Activated CD8-positive, alpha-beta memory T cell treated with anti-CD3 and anti-CD28 coated beads for 1 hour (primary cell): ENCODE data around the gene EIF2B5.

Source experiments
- DNase-seq, 2 donors: peaks; one replicate each; pipeline ENCODE4 v3.0.0-alpha.2; 2020; ENCODE audit warnings: low read depth in 1 of 2; ENCODE audit errors: extremely low read depth in 1 of 2

EIF2B5 gene

DNA sequence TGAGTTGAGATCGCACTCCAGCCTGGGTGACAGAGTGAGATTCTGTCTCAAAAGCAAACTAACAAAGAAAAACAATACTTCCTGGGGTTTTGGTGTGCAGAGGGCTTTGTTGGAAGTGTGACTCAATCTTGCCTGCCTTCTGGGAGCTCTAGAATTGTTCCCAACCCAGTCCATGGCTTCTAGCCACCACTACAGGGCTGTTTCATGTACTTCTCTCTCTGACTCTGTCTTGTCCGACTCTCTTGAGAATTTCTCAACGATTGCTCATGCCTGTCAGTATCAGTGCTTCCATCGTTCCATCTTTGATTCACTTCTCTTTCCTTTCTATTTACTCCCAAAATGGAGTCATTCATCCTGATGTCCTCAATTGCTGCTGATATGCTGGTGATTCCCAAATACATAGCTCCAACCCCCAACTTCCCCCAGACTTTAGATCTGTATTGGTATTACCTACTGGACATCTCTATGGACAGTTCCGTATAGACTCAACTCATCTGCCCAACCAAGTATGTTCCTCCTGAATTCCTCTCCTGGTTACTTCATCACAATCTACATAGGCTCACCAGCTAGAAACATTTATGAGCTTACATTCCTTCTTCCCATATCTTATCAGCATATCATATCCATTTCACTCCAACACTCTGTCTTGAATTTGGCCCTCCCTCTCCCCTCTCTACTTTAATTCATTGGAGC lies 37.7 kb downstream of the EIF2B5 start:
- DNase-seq = no peak

DNA sequence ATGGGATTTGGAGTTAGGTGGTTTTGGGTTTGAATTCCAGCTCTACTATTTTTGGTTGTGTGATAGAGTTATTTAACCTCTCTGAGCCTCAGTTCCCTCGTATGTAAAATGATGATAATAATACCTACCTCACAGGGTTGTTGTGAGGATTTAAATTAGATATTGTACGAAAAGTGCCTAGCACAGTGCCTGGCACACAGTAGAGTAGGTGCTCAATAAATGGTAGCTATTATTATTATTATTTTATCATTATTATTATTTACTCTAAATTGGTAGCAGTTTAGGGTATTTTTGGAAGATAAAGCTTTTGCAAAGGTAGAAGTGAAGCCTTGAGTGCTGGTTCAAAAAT lies 38.2 kb downstream of the EIF2B5 start:
- DNase-seq = no peak

DNA sequence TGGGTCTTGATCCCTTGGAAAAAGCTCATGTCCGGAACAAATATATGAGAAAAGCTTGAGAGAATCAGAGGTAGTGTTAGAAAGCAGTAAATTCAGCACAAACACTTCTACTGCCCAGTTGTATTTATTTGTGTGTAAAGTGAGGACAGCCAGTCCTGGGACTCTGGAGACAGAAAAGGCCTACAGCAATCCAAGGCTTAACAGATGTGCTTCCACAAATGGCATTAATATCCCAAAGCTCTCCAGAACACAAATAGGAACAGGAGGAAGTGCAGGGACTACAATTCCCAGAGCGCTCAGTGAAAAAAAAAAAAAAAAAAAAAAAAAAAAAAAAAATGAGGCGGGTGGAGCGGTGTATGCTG lies 39.1 kb downstream of the EIF2B5 start:
- DNase-seq = no peak

DNA sequence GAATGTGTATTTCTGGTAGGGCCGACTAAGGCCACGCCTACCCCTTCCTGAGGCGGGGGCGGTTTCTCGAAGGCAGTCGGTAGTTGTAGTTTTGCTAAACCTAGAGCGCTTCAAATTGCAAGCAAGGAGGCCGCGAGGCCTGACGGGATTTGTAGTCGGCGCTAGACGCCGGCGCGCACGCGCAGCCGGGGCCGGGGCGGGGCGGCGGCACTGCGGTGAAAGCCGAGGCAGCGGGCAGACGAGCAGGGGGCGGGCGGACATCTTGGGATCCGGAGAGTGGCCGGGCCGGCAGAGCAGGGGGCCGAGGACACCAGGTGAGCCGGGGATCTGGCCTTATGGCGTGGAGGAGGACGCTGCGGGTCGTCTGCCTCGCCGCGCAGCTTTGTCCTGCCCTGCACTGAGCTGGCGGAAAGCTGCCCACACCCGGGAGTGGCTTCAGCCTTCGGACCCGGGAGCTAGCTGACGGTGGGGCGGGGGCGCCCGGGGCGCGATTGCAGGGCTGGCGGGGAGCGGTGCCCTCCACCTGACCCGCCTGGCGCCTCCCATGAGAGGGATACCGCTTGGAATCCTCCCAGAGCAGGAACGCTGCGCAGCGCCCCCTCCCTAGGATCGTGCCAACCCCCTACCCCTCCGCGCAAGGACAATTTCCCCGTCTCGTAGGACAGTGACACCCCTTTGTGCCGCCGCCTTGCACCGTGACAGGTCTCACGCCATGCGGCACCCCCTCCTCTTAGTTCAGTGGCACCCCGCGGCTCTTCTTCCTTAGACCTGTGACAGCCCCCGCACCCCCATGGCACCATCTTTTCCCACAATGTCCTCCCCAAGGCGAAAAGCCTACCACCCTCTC lies 39.7 kb downstream of the EIF2B5 start, which contains the start of gene AP2M1:
Gene AP2M1 (plus strand): TSS at position 210 of the 847 bp plus-strand sequence. CDS start 2,139 bp downstream, outside the sequence.
- peak; percentile 91 to 95 for DNase-seq

DNA sequence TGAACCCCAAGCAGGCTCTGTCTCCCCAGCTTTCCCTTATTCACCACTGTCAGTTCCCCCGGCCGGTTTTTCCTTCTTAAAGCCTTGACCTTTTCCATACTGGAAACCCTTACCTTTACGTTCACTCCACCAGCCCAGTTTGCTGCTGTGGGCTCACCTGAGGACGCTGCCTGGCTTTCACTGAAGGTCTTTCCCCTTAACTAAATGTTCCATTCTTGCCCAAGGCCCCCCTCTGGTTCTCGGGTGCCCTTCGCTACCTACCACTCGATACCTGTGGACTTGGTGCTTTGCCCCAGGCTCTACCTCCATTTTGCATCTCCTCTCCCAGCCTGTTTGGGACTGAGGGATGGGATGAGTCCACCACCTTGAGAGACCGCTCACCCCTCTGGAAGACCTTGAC lies 40.3 kb downstream of the EIF2B5 start:
- DNase-seq = no peak

DNA sequence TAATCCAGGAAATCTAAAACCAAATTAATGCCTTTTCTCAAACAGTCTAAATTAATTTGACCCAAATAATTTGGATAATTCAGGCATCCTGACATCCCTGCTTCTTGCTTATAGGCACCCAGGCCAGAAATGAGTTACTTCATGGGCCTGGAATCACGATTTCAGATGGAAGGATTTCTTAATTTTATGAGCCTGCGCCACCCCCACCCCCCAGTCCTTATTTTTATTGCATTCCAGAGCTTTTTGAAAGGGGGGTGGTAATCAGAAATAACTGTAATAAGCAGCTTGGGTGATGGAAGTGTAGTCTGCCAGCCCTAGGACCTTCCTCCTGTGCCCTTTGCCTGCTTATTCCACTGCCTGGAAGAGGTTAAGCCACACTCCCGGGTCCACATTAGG lies 40.8 kb downstream of the EIF2B5 start:
- DNase-seq = no peak

DNA sequence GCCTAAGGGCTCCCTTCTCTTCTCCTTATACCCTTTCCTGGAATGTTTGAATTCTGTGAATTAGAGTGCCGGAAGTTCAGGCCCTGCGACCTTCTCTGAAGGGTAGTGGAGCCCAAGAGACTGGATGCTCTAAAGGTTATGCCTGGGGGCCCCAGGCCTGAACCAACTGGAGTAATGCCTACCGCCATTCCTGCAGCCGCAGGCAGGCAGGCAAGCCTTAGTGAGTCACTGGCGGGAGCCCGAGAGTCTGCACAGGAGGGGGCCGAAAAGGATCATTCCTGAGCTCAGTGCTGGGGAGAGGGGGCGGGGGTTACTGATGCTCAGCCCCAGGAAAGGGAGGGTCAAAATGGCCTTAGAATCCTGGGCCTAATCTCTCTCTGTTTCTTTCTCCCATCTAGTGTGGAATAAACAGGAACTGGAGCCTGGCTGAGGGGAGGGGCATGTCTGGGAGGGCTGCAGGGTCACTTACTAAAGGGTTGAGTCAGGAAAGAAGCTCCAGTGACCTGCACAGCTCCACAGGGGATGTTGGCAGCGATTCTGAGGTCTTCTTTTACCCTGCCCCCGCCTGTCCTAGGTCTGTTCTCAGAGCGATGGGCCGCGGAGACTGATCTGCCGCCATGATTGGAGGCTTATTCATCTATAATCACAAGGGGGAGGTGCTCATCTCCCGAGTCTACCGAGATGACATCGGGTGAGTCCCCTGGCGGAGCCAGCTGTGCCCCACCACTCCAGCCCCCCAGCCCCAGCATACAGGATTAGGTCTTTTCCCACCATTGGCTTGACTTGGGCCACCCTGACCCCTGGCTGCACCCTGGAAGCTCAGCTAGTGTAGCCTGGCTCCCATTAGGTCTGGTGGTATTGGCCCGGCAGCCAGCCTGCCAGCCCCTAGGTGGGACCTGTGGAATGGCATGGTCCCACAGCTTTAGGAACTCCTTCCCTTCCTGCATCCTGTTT lies 41.5 kb downstream of the EIF2B5 start:
- no peak for DNase-seq

GRCh38 chr3:184177331-184177731 lies 42.2 kb downstream of the EIF2B5 start:
- DNase-seq = no peak

GRCh38 chr3:184177767-184178306 lies 42.7 kb downstream of the EIF2B5 start:
- no peak for DNase-seq

- DNase-seq = no peak
Measured at GRCh38 chr3:184178521-184179138, 43.5 kb downstream of the EIF2B5 start.

GRCh38 chr3:184180165-184180564 lies 45.0 kb downstream of the EIF2B5 start:
- DNase-seq = no peak

- DNase-seq = no peak
Measured at GRCh38 chr3:184181596-184181995, 46.4 kb downstream of the EIF2B5 start.

GRCh38 chr3:184183679-184184078 lies 48.5 kb downstream of the EIF2B5 start:
- DNase-seq = no peak

GRCh38 chr3:184184546-184185230 lies 49.5 kb downstream of the EIF2B5 start:
- no peak for DNase-seq

- DNase-seq = peak; percentile 97 to 99
Measured at GRCh38 chr3:184185461-184186183, 50.5 kb downstream of the EIF2B5 start.

- no peak for DNase-seq
Measured at GRCh38 chr3:184186184-184186901, 51.2 kb downstream of the EIF2B5 start, which contains the start of gene ABCF3. TSS of gene ABCF3 (plus strand) at chr3:184186199. CDS start at chr3:184186208, 9 bp downstream.

DNA sequence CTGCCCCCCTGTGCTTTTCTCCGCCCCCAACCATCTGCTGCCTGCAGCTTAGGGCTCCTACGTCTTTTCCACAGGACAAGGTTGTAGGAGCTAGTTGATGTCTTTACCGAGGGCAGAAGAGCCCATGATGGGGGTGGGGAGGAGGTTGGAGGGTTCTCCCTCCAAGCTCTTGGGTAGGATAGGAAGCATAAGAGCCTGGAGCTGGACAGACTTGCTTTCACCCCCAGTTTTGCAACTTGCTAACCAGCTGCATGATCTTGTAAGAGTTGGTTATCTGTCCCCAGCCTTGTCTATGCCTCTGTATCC lies 51.7 kb downstream of the EIF2B5 start:
- no peak for DNase-seq

DNA sequence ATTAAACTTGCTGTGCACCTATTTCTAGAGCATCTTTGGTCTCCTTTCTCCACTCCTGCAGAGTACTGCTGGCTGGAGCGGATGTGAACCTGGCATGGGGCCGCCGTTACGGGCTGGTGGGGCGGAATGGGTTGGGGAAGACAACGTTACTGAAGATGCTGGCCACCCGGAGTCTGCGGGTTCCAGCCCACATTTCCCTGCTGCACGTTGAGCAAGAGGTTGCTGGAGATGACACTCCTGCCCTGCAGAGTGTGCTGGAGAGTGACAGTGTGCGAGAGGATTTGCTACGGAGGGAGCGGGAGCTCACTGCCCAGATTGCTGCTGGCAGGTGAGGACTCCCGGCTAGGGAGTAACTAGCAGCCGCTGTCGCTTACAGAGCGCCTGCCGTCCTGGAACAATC lies 52.9 kb downstream of the EIF2B5 start:
- no peak for DNase-seq

DNA sequence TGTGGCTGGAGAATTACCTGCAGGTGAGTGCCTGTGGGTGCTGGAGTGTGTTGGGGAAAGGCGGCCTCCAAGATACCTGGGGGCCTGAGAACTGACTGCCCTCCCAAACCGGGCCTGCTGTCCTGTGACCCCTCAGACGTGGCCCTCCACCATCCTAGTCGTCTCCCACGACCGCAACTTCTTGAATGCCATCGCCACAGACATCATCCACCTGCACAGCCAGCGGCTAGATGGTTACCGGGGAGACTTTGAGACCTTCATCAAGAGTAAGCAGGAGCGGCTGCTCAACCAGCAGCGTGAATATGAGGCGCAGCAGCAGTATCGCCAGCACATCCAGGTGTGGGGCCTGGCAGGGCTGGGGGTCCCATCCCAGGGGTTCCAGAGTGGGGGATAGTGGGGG lies 54.3 kb downstream of the EIF2B5 start:
- DNase-seq = no peak
